ENCODE data around the gene CARD18. TPM values are rescaled to one million over a fixed set of nuclear protein-coding genes. Genes with fewer than 3 reads are reported as not detected.

The CARD18 gene
- total RNA-seq (not detected), polyA plus RNA-seq (not detected)

GRCh38 chr11:105139669-105140068 lies at the start of gene CARD18:
CARD18 (minus strand) TSS chr11:105139769; CDS start chr11:105139726, 43 bp downstream.
- H3K4me3 ChIP-seq (ENCODE audit: low read length in 2 of 2), result no peak within 1 kb of the TSS
- peaks cover 0 to 5% (median under 1%) of the 10 kb centered on the region in 8 donors for H3K9me3 Mint-ChIP-seq
- DNase-seq, result no peak
- no peaks in the 10 kb centered on the region for H3K27me3 ChIP-seq (ENCODE audit: insufficient read depth, low read length)
- H3K9me3 ChIP-seq (ENCODE audit: control insufficient read depth in 1 of 2, low read length in 2 of 2), result no peaks in the 10 kb centered on the region
- H3K4me3 Mint-ChIP-seq, result no peak within 1 kb of the TSS
- H3K4me1 ChIP-seq (ENCODE audit: insufficient read depth, low read length), result no peaks in the 10 kb centered on the region
- ChIA-PET POLR2A (ENCODE audit: partially characterized antibody) (no interaction called here), CTCF (ENCODE audit: partially characterized antibody) (no interaction called here)
- H3K36me3 Mint-ChIP-seq, result no peaks in the 10 kb centered on the region
- intact Hi-C loops (cut with micrococcal nuclease), result no loop called here
- H3K27ac Mint-ChIP-seq, result no peak within 1 kb of the TSS
- no peak within 1 kb of the TSS for H3K27ac ChIP-seq (ENCODE audit: low read depth, low read length)
- H3K4me1 Mint-ChIP-seq, result peaks cover 0 to 3% (median 0%) of the 10 kb centered on the region in 4 donors
- peaks cover 0 to 1% of the 10 kb centered on the region in 2 donors for H3K27me3 Mint-ChIP-seq
- no peaks in the 10 kb centered on the region for H3K36me3 ChIP-seq (ENCODE audit: insufficient read depth, low read length)

- H3K36me3 Mint-ChIP-seq, result no peaks in the 10 kb centered on the region
- intact Hi-C loops (cut with micrococcal nuclease), result no loop called here
- POLR2A ChIA-PET (ENCODE audit: partially characterized antibody), result no interaction called here
- CTCF ChIA-PET (ENCODE audit: partially characterized antibody), result no interaction called here
- peaks cover 0 to 6% of the 10 kb centered on the region in 2 donors for H3K27me3 Mint-ChIP-seq
- H3K4me1 ChIP-seq (ENCODE audit: insufficient read depth, low read length), result no peaks in the 10 kb centered on the region
- no peaks in the 10 kb centered on the region for H3K9me3 Mint-ChIP-seq
- H3K36me3 ChIP-seq (ENCODE audit: insufficient read depth, low read length), result no peaks in the 10 kb centered on the region
- no peaks in the 10 kb centered on the region for H3K9me3 ChIP-seq (ENCODE audit: control insufficient read depth in 1 of 2, low read length in 2 of 2)
- H3K27ac ChIP-seq (ENCODE audit: low read depth, low read length), result no peak overlapping the region
- H3K4me3 ChIP-seq (ENCODE audit: low read length in 2 of 2), result no peak overlapping the region
- H3K4me1 Mint-ChIP-seq, result no peaks in the 10 kb centered on the region
- peak overlapping the region in 1 of 7 donors; percentile 8 for H3K27ac Mint-ChIP-seq
- H3K4me3 Mint-ChIP-seq, result no peak overlapping the region
- no peak for DNase-seq
- no peaks in the 10 kb centered on the region for H3K27me3 ChIP-seq (ENCODE audit: insufficient read depth, low read length)
These were observed 44.4 kb upstream of the CARD18 start for GRCh38 chr11:105183987-105184386.

GRCh38 chr11:105183426-105183825 lies 43.9 kb upstream of the CARD18 start:
- Mint-ChIP-seq H3K4me1 (no peaks in the 10 kb centered on the region), H3K9me3 (no peaks in the 10 kb centered on the region), H3K27me3 (peaks cover 0 to 6% of the 10 kb centered on the region in 2 donors), H3K36me3 (no peaks in the 10 kb centered on the region), H3K4me3 (no peak overlapping the region), H3K27ac (no peak overlapping the region)
- Histone ChIP-seq H3K9me3 (ENCODE audit: control insufficient read depth in 1 of 2, low read length in 2 of 2) (no peaks in the 10 kb centered on the region), H3K27me3 (ENCODE audit: insufficient read depth, low read length) (no peaks in the 10 kb centered on the region), H3K36me3 (ENCODE audit: insufficient read depth, low read length) (no peaks in the 10 kb centered on the region), H3K4me1 (ENCODE audit: insufficient read depth, low read length) (no peaks in the 10 kb centered on the region), H3K4me3 (ENCODE audit: low read length in 2 of 2) (no peak overlapping the region), H3K27ac (ENCODE audit: low read depth, low read length) (no peak overlapping the region)
- intact Hi-C loops (cut with micrococcal nuclease), result no loop called here
- no peak for DNase-seq
- ChIA-PET CTCF (ENCODE audit: partially characterized antibody) (no interaction called here), POLR2A (ENCODE audit: partially characterized antibody) (no interaction called here)

- Mint-ChIP-seq H3K4me1 (no peaks in the 10 kb centered on the region), H3K27ac (no peak overlapping the region), H3K27me3 (peaks cover 0 to 4% of the 10 kb centered on the region in 2 donors), H3K4me3 (no peak overlapping the region), H3K36me3 (no peaks in the 10 kb centered on the region), H3K9me3 (no peaks in the 10 kb centered on the region)
- intact Hi-C loops (cut with micrococcal nuclease), result no loop called here
- Histone ChIP-seq H3K4me3 (ENCODE audit: low read length in 2 of 2) (no peak overlapping the region), H3K36me3 (ENCODE audit: insufficient read depth, low read length) (no peaks in the 10 kb centered on the region), H3K27ac (ENCODE audit: low read depth, low read length) (no peak overlapping the region), H3K9me3 (ENCODE audit: control insufficient read depth in 1 of 2, low read length in 2 of 2) (no peaks in the 10 kb centered on the region), H3K27me3 (ENCODE audit: insufficient read depth, low read length) (no peaks in the 10 kb centered on the region), H3K4me1 (ENCODE audit: insufficient read depth, low read length) (no peaks in the 10 kb centered on the region)
- ChIA-PET CTCF (ENCODE audit: partially characterized antibody) (interaction anchor here (1.8 kb wide), 1 partner anchor 29 kb away, joined by 3 read pairs; no protein-coding TSS in a partner anchor), POLR2A (ENCODE audit: partially characterized antibody) (no interaction called here)
- no peak for DNase-seq
These were observed 42.0 kb upstream of the CARD18 start for GRCh38 chr11:105181521-105181920.

GRCh38 chr11:105181100-105181499 lies 41.5 kb upstream of the CARD18 start:
- no peak for DNase-seq
- Mint-ChIP-seq H3K36me3 (no peaks in the 10 kb centered on the region), H3K27me3 (peaks cover 0 to 4% of the 10 kb centered on the region in 2 donors), H3K4me3 (no peak overlapping the region), H3K9me3 (no peaks in the 10 kb centered on the region), H3K27ac (no peak overlapping the region), H3K4me1 (no peaks in the 10 kb centered on the region)
- no peaks in the 10 kb centered on the region for H3K36me3 ChIP-seq (ENCODE audit: insufficient read depth, low read length)
- H3K27me3 ChIP-seq (ENCODE audit: insufficient read depth, low read length), result no peaks in the 10 kb centered on the region
- H3K4me1 ChIP-seq (ENCODE audit: insufficient read depth, low read length), result no peaks in the 10 kb centered on the region
- H3K9me3 ChIP-seq (ENCODE audit: control insufficient read depth in 1 of 2, low read length in 2 of 2), result no peaks in the 10 kb centered on the region
- ChIA-PET CTCF (ENCODE audit: partially characterized antibody) (interaction anchor here (1.8 kb wide), 1 partner anchor 30 kb away, joined by 3 read pairs; no protein-coding TSS in a partner anchor), POLR2A (ENCODE audit: partially characterized antibody) (no interaction called here)
- intact Hi-C loops (cut with micrococcal nuclease), result no loop called here
- H3K27ac ChIP-seq (ENCODE audit: low read depth, low read length), result no peak overlapping the region
- H3K4me3 ChIP-seq (ENCODE audit: low read length in 2 of 2), result no peak overlapping the region

GRCh38 chr11:105179542-105180278 lies 40.1 kb upstream of the CARD18 start:
- Histone ChIP-seq H3K4me1 (ENCODE audit: insufficient read depth, low read length) (no peaks in the 10 kb centered on the region), H3K36me3 (ENCODE audit: insufficient read depth, low read length) (no peaks in the 10 kb centered on the region), H3K27ac (ENCODE audit: low read depth, low read length) (no peak overlapping the region), H3K27me3 (ENCODE audit: insufficient read depth, low read length) (no peaks in the 10 kb centered on the region), H3K9me3 (ENCODE audit: control insufficient read depth in 1 of 2, low read length in 2 of 2) (no peaks in the 10 kb centered on the region), H3K4me3 (ENCODE audit: low read length in 2 of 2) (no peak overlapping the region)
- Mint-ChIP-seq H3K4me3 (no peak overlapping the region), H3K4me1 (no peaks in the 10 kb centered on the region), H3K27me3 (peaks cover 0 to 7% of the 10 kb centered on the region in 2 donors), H3K36me3 (no peaks in the 10 kb centered on the region), H3K9me3 (peaks cover 0 to 2% (median 0%) of the 10 kb centered on the region in 8 donors), H3K27ac (no peak overlapping the region)
- ChIA-PET CTCF (ENCODE audit: partially characterized antibody) (interaction anchor here (0.7 to 1.8 kb wide), 2 partner anchors 21 to 31 kb away, joined by 3 read pairs; no protein-coding TSS in a partner anchor), POLR2A (ENCODE audit: partially characterized antibody) (no interaction called here)
- intact Hi-C loops (cut with micrococcal nuclease), result no loop called here
- no peak for DNase-seq

- ChIA-PET CTCF (ENCODE audit: partially characterized antibody) (no interaction called here), POLR2A (ENCODE audit: partially characterized antibody) (no interaction called here)
- H3K36me3 Mint-ChIP-seq, result no peaks in the 10 kb centered on the region
- H3K4me1 ChIP-seq (ENCODE audit: insufficient read depth, low read length), result no peaks in the 10 kb centered on the region
- peaks cover 0 to 4% of the 10 kb centered on the region in 2 donors for H3K27me3 Mint-ChIP-seq
- no peaks in the 10 kb centered on the region for H3K9me3 ChIP-seq (ENCODE audit: control insufficient read depth in 1 of 2, low read length in 2 of 2)
- H3K27me3 ChIP-seq (ENCODE audit: insufficient read depth, low read length), result no peaks in the 10 kb centered on the region
- no peak overlapping the region for H3K27ac Mint-ChIP-seq
- peaks cover 0 to 5% (median under 1%) of the 10 kb centered on the region in 8 donors for H3K9me3 Mint-ChIP-seq
- intact Hi-C loops (cut with micrococcal nuclease), result no loop called here
- H3K27ac ChIP-seq (ENCODE audit: low read depth, low read length), result no peak overlapping the region
- H3K36me3 ChIP-seq (ENCODE audit: insufficient read depth, low read length), result no peaks in the 10 kb centered on the region
- no peak for DNase-seq
- H3K4me3 Mint-ChIP-seq, result no peak overlapping the region
- H3K4me1 Mint-ChIP-seq, result no peaks in the 10 kb centered on the region
- no peak overlapping the region for H3K4me3 ChIP-seq (ENCODE audit: low read length in 2 of 2)
These were observed 38.1 kb upstream of the CARD18 start for GRCh38 chr11:105177658-105178057.

Measured in CD4-positive, alpha-beta memory T cell (primary cell).